PC-9 (cell line): Measurements from ENCODE around the gene MKI67.

Source experiments
- EZH2 ChIP-seq: fragments of 200-600 bp; sonication (generic); IDR thresholded peaks from 2 replicates; pipeline ENCODE4 v1.8.0; 2017; ENCODE audit warnings: antibody characterized with exemption, low read depth
- TF ChIP-seq, protein P1 (sequence below): fragments of 200-600 bp; sonication (generic); conservative IDR thresholded peaks from 2 replicates; pipeline ENCODE4 v1.6.1; 2017; ENCODE audit warnings: mixed run types, antibody characterized with exemption, mild to moderate bottlenecking, moderate library complexity

DNA sequence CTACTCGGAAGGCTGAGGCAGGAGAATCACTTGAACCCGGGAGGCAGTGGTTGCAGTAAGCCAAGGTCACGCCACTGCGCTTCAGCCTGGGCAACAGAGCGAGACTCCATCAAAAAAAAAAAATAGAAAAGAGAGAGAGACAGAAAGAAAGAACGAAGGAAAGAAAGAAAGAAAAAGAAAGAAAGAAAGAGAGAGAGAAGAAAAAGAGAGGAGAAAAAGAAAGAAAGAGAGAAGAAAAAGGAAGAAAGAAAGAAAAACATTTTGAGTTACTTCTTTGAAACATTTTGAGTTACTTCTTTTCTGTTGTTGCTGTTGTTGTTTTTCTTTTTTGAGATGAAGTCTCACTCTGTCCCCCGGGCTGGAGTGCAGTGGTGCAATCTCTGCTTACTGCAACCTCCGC lies 2.4 kb upstream of the MKI67 start:
- TF ChIP-seq, protein P1, sequence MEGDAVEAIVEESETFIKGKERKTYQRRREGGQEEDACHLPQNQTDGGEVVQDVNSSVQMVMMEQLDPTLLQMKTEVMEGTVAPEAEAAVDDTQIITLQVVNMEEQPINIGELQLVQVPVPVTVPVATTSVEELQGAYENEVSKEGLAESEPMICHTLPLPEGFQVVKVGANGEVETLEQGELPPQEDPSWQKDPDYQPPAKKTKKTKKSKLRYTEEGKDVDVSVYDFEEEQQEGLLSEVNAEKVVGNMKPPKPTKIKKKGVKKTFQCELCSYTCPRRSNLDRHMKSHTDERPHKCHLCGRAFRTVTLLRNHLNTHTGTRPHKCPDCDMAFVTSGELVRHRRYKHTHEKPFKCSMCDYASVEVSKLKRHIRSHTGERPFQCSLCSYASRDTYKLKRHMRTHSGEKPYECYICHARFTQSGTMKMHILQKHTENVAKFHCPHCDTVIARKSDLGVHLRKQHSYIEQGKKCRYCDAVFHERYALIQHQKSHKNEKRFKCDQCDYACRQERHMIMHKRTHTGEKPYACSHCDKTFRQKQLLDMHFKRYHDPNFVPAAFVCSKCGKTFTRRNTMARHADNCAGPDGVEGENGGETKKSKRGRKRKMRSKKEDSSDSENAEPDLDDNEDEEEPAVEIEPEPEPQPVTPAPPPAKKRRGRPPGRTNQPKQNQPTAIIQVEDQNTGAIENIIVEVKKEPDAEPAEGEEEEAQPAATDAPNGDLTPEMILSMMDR = no peak
- TF ChIP-seq EZH2 = no peak
